IMR-90 (cell line): ENCODE results near the gene SMARCA4.

Experiments
- BHLHE40 ChIP-seq: fragments of 150-350 bp; IDR thresholded peaks from 2 replicates; pipeline ENCODE4 v1.6.1; 2016; ENCODE audit warnings: mild to moderate bottlenecking, low read depth, low read length
- CEBPB ChIP-seq: IDR thresholded peaks from 2 replicates; pipeline ENCODE4 v1.6.1; 2012; ENCODE audit warnings: low read depth, low read length, improper control_type of control experiment
- CTCF ChIP-seq: conservative IDR thresholded peaks from 2 replicates; pipeline ENCODE4 v1.5.1; 2012; ENCODE audit warnings: mild to moderate bottlenecking, low read depth, low read length, improper control_type of control experiment
- FOS ChIP-seq: fragments of 150-350 bp; IDR thresholded peaks from 2 replicates; pipeline ENCODE4 v1.6.1; 2016; ENCODE audit warnings: low read depth, low read length
- MAFK ChIP-seq: IDR thresholded peaks from 2 replicates; pipeline ENCODE4 v1.6.1; 2012; ENCODE audit warnings: low read depth, low read length, improper control_type of control experiment
- POLR2A ChIP-seq: IDR thresholded peaks from 2 replicates; pipeline ENCODE4 v1.6.1; 2012; ENCODE audit warnings: mild to moderate bottlenecking, low read depth, low read length
- RAD21 ChIP-seq: IDR thresholded peaks from 2 replicates; pipeline ENCODE4 v1.6.1; 2012; ENCODE audit warnings: low read length, improper control_type of control experiment
- RCOR1 ChIP-seq: IDR thresholded peaks from 2 replicates; pipeline ENCODE4 v1.6.1; 2012; ENCODE audit warnings: mild to moderate bottlenecking, low read length, improper control_type of control experiment; ENCODE audit not compliant: insufficient replicate concordance
- RFX5 ChIP-seq: IDR thresholded peaks from 2 replicates; pipeline ENCODE4 v1.8.0; 2012; ENCODE audit warnings: low read depth, mild to moderate bottlenecking, low read length, moderate library complexity
- SMC3 ChIP-seq: fragments of 150-350 bp; IDR thresholded peaks from 2 replicates; pipeline ENCODE4 v1.6.1; 2016; ENCODE audit warnings: low read depth, mild to moderate bottlenecking, antibody characterized with exemption, low read length, moderate library complexity
- USF2 ChIP-seq: fragments of 150-350 bp; IDR thresholded peaks from 2 replicates; pipeline ENCODE4 v1.6.1; 2017; ENCODE audit warnings: mild to moderate bottlenecking, antibody characterized with exemption, low read length, low read depth

GRCh38 chr19:11007385-11007784 lies 46.6 kb downstream of the SMARCA4 start:
- TF ChIP-seq RFX5 = no peak
- no peak for TF ChIP-seq CTCF
- no peak for TF ChIP-seq RAD21
- no peak for TF ChIP-seq FOS
- TF ChIP-seq SMC3 = no peak
- TF ChIP-seq POLR2A = no peak
- TF ChIP-seq MAFK = no peak
- TF ChIP-seq RCOR1 = no peak
- no peak for TF ChIP-seq BHLHE40
- TF ChIP-seq USF2 = no peak
- no peak for TF ChIP-seq CEBPB
